Measurements from ENCODE around the gene MRPS35. TPM values are rescaled to one million over a fixed set of nuclear protein-coding genes. Genes with fewer than 3 reads are reported as not detected.

Gene MRPS35
- total and polyA plus RNA-seq, 2 experiments from 2014 or later, result 58.1 to 58.7 TPM

DNA sequence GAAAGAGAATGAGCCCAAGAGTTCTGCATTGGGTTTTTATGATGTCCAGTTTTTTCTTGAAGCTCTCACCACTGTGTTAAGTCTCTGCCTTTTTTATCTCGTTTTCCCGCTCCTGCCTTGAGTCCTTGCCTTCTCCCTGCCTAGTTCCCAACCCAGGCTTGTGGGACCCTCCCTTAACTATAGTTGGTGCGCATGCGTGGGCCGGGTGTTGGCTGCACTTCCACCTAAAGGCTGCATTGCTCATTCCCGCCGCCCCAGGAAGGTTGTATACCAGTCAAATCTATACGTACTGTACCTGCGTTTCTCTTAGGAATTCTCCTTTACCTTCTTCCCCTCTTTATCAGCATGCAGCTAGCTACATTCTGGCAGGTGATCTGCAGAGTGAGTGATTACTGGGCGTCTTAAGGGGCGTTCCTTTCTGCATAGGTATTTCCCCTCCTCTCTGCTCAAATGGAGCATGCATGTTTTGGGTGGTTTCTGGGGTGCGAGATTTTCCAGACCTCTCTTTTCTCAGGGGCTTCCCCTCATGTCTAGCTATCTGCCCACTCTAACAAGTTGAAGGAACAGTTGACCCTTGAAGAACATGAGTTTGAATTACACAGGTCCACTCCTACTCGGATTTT is 21.0 kb upstream of the MRPS35 start:
- ATAC-seq (no peak), DNase-seq (ENCODE audit: low spot score) (no peak)
- no peaks in the 10 kb centered on the region for H3K9me2 ChIP-seq (ENCODE audit: insufficient read depth)
- no peak overlapping the region for H3K27ac ChIP-seq (ENCODE audit: low read depth)
- H3K4me2 ChIP-seq, result no peak overlapping the region
- H2AFZ ChIP-seq, result no peak overlapping the region
- H3K4me3 Mint-ChIP-seq, result no peak overlapping the region
- no peaks in the 10 kb centered on the region for H3K27me3 ChIP-seq (ENCODE audit: insufficient read depth)
- peaks cover 20% of the 10 kb centered on the region for H3K36me3 Mint-ChIP-seq (ENCODE audit: low read depth)
- H3K4me3 ChIP-seq, result no peak overlapping the region
- H4K20me1 ChIP-seq (replicated peaks; ENCODE audit: insufficient read depth), result no peaks in the 10 kb centered on the region
- no peaks in the 10 kb centered on the region for H3K27me3 Mint-ChIP-seq (ENCODE audit: insufficient read depth, low read depth, poor library complexity)
- no peaks in the 10 kb centered on the region for H3K9me3 Mint-ChIP-seq
- H3K27ac Mint-ChIP-seq, result no peak overlapping the region
- peaks cover 29% of the 10 kb centered on the region for H3K36me3 ChIP-seq (ENCODE audit: insufficient read depth)
- H3K79me2 ChIP-seq (replicated peaks; ENCODE audit: insufficient read depth), result no peaks in the 10 kb centered on the region
- H3K4me1 Mint-ChIP-seq, result no peaks in the 10 kb centered on the region
- TF ChIP-seq CREB1 (CRISPR knock-in tag; IDR thresholded peaks at IDR 0.05; ENCODE audit: low read depth) (no peak), ZNF331 (CRISPR knock-in tag; IDR thresholded peaks at IDR 0.05; ENCODE audit: low read depth) (no peak), JUNB (IDR thresholded peaks at IDR 0.05; ENCODE audit: unreplicated experiment) (no peak), ZNF114 (CRISPR knock-in tag; IDR thresholded peaks at IDR 0.05) (no peak), POLR2AphosphoS5 (IDR thresholded peaks at IDR 0.05; ENCODE audit: low read depth) (no peak), STAT1 (IDR thresholded peaks at IDR 0.05; ENCODE audit: unreplicated experiment) (no peak), EZH2 (IDR thresholded peaks at IDR 0.05; ENCODE audit: low read depth, unreplicated experiment) (no peak), NANOG (IDR thresholded peaks at IDR 0.05; ENCODE audit: borderline replicate concordance) (no peak), EZH2phosphoT487 (IDR thresholded peaks at IDR 0.05; ENCODE audit: unreplicated experiment) (no peak)
- TF ChIP-seq, protein P1, sequence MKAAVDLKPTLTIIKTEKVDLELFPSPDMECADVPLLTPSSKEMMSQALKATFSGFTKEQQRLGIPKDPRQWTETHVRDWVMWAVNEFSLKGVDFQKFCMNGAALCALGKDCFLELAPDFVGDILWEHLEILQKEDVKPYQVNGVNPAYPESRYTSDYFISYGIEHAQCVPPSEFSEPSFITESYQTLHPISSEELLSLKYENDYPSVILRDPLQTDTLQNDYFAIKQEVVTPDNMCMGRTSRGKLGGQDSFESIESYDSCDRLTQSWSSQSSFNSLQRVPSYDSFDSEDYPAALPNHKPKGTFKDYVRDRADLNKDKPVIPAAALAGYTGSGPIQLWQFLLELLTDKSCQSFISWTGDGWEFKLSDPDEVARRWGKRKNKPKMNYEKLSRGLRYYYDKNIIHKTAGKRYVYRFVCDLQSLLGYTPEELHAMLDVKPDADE (IDR thresholded peaks at IDR 0.05), result no peak
- TF ChIP-seq, protein P2, sequence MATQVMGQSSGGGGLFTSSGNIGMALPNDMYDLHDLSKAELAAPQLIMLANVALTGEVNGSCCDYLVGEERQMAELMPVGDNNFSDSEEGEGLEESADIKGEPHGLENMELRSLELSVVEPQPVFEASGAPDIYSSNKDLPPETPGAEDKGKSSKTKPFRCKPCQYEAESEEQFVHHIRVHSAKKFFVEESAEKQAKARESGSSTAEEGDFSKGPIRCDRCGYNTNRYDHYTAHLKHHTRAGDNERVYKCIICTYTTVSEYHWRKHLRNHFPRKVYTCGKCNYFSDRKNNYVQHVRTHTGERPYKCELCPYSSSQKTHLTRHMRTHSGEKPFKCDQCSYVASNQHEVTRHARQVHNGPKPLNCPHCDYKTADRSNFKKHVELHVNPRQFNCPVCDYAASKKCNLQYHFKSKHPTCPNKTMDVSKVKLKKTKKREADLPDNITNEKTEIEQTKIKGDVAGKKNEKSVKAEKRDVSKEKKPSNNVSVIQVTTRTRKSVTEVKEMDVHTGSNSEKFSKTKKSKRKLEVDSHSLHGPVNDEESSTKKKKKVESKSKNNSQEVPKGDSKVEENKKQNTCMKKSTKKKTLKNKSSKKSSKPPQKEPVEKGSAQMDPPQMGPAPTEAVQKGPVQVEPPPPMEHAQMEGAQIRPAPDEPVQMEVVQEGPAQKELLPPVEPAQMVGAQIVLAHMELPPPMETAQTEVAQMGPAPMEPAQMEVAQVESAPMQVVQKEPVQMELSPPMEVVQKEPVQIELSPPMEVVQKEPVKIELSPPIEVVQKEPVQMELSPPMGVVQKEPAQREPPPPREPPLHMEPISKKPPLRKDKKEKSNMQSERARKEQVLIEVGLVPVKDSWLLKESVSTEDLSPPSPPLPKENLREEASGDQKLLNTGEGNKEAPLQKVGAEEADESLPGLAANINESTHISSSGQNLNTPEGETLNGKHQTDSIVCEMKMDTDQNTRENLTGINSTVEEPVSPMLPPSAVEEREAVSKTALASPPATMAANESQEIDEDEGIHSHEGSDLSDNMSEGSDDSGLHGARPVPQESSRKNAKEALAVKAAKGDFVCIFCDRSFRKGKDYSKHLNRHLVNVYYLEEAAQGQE (IDR thresholded peaks at IDR 0.05; ENCODE audit: unreplicated experiment), result no peak
- TF ChIP-seq, protein P3, sequence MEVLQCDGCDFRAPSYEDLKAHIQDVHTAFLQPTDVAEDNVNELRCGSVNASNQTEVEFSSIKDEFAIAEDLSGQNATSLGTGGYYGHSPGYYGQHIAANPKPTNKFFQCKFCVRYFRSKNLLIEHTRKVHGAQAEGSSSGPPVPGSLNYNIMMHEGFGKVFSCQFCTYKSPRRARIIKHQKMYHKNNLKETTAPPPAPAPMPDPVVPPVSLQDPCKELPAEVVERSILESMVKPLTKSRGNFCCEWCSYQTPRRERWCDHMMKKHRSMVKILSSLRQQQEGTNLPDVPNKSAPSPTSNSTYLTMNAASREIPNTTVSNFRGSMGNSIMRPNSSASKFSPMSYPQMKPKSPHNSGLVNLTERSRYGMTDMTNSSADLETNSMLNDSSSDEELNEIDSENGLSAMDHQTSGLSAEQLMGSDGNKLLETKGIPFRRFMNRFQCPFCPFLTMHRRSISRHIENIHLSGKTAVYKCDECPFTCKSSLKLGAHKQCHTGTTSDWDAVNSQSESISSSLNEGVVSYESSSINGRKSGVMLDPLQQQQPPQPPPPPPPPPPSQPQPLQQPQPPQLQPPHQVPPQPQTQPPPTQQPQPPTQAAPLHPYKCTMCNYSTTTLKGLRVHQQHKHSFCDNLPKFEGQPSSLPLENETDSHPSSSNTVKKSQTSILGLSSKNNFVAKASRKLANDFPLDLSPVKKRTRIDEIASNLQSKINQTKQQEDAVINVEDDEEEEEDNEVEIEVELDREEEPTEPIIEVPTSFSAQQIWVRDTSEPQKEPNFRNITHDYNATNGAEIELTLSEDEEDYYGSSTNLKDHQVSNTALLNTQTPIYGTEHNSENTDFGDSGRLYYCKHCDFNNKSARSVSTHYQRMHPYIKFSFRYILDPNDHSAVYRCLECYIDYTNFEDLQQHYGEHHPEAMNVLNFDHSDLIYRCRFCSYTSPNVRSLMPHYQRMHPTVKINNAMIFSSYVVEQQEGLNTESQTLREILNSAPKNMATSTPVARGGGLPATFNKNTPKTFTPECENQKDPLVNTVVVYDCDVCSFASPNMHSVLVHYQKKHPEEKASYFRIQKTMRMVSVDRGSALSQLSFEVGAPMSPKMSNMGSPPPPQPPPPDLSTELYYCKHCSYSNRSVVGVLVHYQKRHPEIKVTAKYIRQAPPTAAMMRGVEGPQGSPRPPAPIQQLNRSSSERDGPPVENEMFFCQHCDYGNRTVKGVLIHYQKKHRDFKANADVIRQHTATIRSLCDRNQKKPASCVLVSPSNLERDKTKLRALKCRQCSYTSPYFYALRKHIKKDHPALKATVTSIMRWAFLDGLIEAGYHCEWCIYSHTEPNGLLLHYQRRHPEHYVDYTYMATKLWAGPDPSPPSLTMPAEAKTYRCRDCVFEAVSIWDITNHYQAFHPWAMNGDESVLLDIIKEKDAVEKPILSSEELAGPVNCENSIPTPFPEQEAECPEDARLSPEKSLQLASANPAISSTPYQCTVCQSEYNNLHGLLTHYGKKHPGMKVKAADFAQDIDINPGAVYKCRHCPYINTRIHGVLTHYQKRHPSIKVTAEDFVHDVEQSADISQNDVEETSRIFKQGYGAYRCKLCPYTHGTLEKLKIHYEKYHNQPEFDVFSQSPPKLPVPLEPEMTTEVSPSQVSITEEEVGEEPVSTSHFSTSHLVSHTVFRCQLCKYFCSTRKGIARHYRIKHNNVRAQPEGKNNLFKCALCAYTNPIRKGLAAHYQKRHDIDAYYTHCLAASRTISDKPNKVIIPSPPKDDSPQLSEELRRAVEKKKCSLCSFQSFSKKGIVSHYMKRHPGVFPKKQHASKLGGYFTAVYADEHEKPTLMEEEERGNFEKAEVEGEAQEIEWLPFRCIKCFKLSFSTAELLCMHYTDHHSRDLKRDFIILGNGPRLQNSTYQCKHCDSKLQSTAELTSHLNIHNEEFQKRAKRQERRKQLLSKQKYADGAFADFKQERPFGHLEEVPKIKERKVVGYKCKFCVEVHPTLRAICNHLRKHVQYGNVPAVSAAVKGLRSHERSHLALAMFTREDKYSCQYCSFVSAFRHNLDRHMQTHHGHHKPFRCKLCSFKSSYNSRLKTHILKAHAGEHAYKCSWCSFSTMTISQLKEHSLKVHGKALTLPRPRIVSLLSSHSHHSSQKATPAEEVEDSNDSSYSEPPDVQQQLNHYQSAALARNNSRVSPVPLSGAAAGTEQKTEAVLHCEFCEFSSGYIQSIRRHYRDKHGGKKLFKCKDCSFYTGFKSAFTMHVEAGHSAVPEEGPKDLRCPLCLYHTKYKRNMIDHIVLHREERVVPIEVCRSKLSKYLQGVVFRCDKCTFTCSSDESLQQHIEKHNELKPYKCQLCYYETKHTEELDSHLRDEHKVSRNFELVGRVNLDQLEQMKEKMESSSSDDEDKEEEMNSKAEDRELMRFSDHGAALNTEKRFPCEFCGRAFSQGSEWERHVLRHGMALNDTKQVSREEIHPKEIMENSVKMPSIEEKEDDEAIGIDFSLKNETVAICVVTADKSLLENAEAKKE (CRISPR knock-in tag; IDR thresholded peaks at IDR 0.05), result no peak
- TF ChIP-seq, protein P4, sequence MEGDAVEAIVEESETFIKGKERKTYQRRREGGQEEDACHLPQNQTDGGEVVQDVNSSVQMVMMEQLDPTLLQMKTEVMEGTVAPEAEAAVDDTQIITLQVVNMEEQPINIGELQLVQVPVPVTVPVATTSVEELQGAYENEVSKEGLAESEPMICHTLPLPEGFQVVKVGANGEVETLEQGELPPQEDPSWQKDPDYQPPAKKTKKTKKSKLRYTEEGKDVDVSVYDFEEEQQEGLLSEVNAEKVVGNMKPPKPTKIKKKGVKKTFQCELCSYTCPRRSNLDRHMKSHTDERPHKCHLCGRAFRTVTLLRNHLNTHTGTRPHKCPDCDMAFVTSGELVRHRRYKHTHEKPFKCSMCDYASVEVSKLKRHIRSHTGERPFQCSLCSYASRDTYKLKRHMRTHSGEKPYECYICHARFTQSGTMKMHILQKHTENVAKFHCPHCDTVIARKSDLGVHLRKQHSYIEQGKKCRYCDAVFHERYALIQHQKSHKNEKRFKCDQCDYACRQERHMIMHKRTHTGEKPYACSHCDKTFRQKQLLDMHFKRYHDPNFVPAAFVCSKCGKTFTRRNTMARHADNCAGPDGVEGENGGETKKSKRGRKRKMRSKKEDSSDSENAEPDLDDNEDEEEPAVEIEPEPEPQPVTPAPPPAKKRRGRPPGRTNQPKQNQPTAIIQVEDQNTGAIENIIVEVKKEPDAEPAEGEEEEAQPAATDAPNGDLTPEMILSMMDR (conservative IDR thresholded peaks at IDR 0.05; ENCODE audit: low read depth in 2 of 2), result no peak
- H3F3A ChIP-seq (replicated peaks; ENCODE audit: low read depth), result no peaks in the 10 kb centered on the region
- H3K4me1 ChIP-seq (ENCODE audit: insufficient read depth), result no peaks in the 10 kb centered on the region
